ENCODE measurements around the gene SPAG4. TPM values are rescaled to one million over a fixed set of nuclear protein-coding genes. Genes with fewer than 3 reads are reported as not detected.

SPAG4 gene
- total RNA-seq, 4 donors from 2014 or later: 2.3 to 6.6 (median 5.5) TPM

DNA sequence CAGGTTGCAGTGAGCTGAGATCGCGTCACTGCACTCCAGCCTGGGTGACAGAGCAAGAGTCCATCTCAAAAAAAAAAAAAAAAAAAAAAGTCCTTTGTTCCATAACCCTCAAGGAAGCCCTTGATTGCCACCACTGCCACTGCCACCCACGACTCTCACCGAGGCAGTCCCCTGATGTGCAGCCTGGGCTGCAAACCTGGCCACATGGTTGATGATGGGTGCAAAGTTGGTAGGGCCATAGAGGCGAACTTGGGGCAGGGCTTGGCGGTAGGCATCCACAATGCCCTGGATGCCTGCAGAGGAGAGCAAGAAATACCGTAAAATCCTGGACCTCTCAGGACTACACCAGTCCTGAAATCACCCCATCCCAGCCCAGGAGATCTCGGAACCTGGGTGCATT, 11.5 kb downstream of the SPAG4 start:
- no peaks in the 10 kb centered on the region for H3K4me1 ChIP-seq
- H3K27ac ChIP-seq: no peak overlapping the region
- intact Hi-C loops (cut with DNase I): no loop called here
- no peaks in the 10 kb centered on the region for H3K9me3 ChIP-seq
- TF ChIP-seq, protein P1, sequence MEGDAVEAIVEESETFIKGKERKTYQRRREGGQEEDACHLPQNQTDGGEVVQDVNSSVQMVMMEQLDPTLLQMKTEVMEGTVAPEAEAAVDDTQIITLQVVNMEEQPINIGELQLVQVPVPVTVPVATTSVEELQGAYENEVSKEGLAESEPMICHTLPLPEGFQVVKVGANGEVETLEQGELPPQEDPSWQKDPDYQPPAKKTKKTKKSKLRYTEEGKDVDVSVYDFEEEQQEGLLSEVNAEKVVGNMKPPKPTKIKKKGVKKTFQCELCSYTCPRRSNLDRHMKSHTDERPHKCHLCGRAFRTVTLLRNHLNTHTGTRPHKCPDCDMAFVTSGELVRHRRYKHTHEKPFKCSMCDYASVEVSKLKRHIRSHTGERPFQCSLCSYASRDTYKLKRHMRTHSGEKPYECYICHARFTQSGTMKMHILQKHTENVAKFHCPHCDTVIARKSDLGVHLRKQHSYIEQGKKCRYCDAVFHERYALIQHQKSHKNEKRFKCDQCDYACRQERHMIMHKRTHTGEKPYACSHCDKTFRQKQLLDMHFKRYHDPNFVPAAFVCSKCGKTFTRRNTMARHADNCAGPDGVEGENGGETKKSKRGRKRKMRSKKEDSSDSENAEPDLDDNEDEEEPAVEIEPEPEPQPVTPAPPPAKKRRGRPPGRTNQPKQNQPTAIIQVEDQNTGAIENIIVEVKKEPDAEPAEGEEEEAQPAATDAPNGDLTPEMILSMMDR (IDR thresholded peaks at IDR 0.05): no peak
- TF ChIP-seq POLR2A (IDR thresholded peaks at IDR 0.05): no peak
- no peak for DNase-seq
- WGBS, 2 donors: 96 to 97% methylated on average over 8 of the region's 8 CpGs
- H3K36me3 ChIP-seq: peaks cover 46 to 57% of the 10 kb centered on the region in 2 donors
- no peak overlapping the region for H3K4me3 ChIP-seq (replicated peaks in 1 of 3)
- H3K27me3 ChIP-seq: no peaks in the 10 kb centered on the region

DNA sequence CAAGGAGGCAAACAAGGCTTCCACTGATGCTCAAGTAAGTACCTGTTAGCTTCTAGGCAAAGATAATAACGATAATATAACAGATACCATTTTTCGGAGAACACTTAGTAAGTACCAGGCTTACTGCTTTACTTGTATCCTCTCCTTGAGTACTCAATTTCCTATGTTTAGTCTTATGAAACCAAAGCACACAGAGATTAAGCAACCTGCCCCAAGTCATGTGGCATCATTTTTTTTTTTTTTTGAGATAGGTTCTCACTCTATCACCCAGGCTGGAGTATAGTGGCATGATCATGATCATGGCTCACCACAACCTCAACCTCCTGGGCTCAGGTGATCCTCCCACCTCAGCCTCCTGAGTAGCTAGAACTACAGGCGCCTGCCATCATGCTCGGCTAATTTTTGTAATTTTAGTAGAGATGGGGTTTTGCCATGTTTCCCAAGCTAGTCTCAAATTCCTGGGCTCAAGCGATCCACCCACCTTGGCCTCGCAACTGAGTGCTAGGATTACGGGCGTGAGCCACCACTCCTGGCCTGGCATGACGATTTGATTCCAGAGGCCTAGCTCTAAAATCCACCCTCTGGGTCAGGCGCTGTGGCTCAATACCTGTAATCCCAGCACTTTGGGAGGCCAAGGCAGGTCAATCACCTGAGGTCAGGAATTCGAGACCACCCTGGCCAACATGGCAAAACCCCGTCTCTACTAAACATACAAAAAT, 14.0 kb downstream of the SPAG4 start:
- no peak overlapping the region for H3K27ac ChIP-seq
- WGBS, 2 donors: 95 to 98% methylated on average over 8 to 12 of the region's 12 CpGs
- intact Hi-C loops (cut with DNase I): no loop called here
- no peak for DNase-seq
- no peak overlapping the region for H3K4me3 ChIP-seq (replicated peaks in 1 of 3)
- H3K27me3 ChIP-seq: no peaks in the 10 kb centered on the region
- TF ChIP-seq, protein P1 (IDR thresholded peaks at IDR 0.05): no peak
- no peak for TF ChIP-seq POLR2A (IDR thresholded peaks at IDR 0.05)
- peaks cover 46 to 57% of the 10 kb centered on the region in 2 donors for H3K36me3 ChIP-seq
- H3K9me3 ChIP-seq: no peaks in the 10 kb centered on the region
- no peaks in the 10 kb centered on the region for H3K4me1 ChIP-seq

GRCh38 chr20:35630636-35631035, 15.0 kb downstream of the SPAG4 start:
- no peak for TF ChIP-seq POLR2A (IDR thresholded peaks at IDR 0.05)
- TF ChIP-seq, protein P1 (IDR thresholded peaks at IDR 0.05): no peak
- H3K4me3 ChIP-seq (replicated peaks in 1 of 3): no peak overlapping the region
- H3K4me1 ChIP-seq: no peaks in the 10 kb centered on the region
- no peak overlapping the region for H3K27ac ChIP-seq
- DNase-seq: no peak
- no peaks in the 10 kb centered on the region for H3K9me3 ChIP-seq
- WGBS, 2 donors: 93 to 96% methylated on average over 4 of the region's 4 CpGs
- H3K36me3 ChIP-seq: peaks cover 39 to 47% of the 10 kb centered on the region in 2 donors
- H3K27me3 ChIP-seq: no peaks in the 10 kb centered on the region
- intact Hi-C loops (cut with DNase I): no loop called here

DNA sequence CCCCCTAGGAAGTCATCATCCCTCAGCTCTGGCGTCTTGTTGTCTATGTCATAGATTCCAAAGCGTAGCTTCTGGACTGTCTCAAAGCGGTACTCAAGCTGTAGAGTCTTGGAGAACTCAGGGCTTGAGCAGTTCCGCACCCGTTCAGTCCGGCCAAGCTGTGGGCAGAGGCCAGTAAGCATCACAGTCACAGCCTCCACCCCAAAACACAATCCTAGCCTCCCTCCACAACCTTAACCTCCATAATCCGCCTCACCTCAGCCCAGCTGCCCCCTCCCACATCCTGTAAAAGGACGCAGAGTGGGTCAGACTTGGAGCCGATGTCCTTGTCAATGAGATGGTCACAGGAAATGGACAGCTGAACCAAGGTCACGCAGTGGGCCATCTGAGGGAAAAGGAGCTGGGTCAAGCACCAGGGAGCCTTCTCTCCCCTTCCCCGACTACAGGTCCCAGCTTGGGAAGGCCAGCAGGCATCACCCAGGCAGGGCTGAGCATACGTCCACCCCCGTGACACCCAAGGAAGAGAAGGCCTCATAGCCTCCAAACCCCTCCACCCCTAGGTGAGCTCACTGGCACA, 17.0 kb downstream of the SPAG4 start:
- TF ChIP-seq POLR2A (IDR thresholded peaks at IDR 0.05): no peak
- TF ChIP-seq, protein P1 (IDR thresholded peaks at IDR 0.05): no peak
- Histone ChIP-seq H3K4me1 (no peaks in the 10 kb centered on the region), H3K36me3 (peaks cover 26 to 30% of the 10 kb centered on the region in 2 donors), H3K4me3 (replicated peaks in 1 of 3) (no peak overlapping the region), H3K27me3 (no peaks in the 10 kb centered on the region), H3K9me3 (no peaks in the 10 kb centered on the region), H3K27ac (no peak overlapping the region)
- intact Hi-C loops (cut with DNase I): no loop called here
- no peak for DNase-seq
- 97 to 100% methylated on average over 12 to 13 of the region's 13 CpGs for WGBS, 2 donors

- no peak for TF ChIP-seq POLR2A (IDR thresholded peaks at IDR 0.05)
- TF ChIP-seq, protein P1 (IDR thresholded peaks at IDR 0.05): no peak
- peaks cover 5 to 9% of the 10 kb centered on the region in 2 donors for H3K36me3 ChIP-seq
- intact Hi-C loops (cut with DNase I): no loop called here
- H3K27me3 ChIP-seq: no peaks in the 10 kb centered on the region
- no peaks in the 10 kb centered on the region for H3K4me1 ChIP-seq
- no peak for DNase-seq
- no peaks in the 10 kb centered on the region for H3K9me3 ChIP-seq
- H3K27ac ChIP-seq: no peak overlapping the region
- WGBS, 2 donors: 73% methylated on average over 4 of the region's 4 CpGs
- no peak overlapping the region for H3K4me3 ChIP-seq (replicated peaks in 1 of 3)
Observed at GRCh38 chr20:35635652-35636051, 20.0 kb downstream of the SPAG4 start.
